ENCODE results near the gene PLEKHA1. TPM values are rescaled to one million over a fixed set of nuclear protein-coding genes. Genes with fewer than 3 reads are reported as not detected.

The PLEKHA1 gene
- total RNA-seq, result 10 to 100 TPM; 15.9 to 24.3 TPM
- polyA plus RNA-seq, result 10 to 100 TPM; 21.5 to 29.2 TPM

GRCh38 chr10:122374237-122374858 lies at the start of gene PLEKHA1:
PLEKHA1 (plus strand) TSS chr10:122374708; CDS start chr10:122393201, 18,493 bp downstream.
- no peaks in the 10 kb centered on the region for H3K9me3 ChIP-seq (ENCODE audit: control insufficient read depth in 4 of 4, low read length in 3 of 4)
- H3K4me1 ChIP-seq (ENCODE audit: control insufficient read depth in 4 of 4, insufficient read depth in 4 of 4, low read length in 3 of 4), result peaks cover 0 to 23% (median 11%) of the 10 kb centered on the region in 4 donors

More at GRCh38 chr10:122374237-122374858, at the start of gene PLEKHA1:
- peak; percentile 84 for DNase-seq (ENCODE audit: low spot score)
- Histone ChIP-seq H3K9ac (ENCODE audit: low read depth in 1 of 2, low read length in 2 of 2) (peak within 1 kb of the TSS; percentile 76 to 91), H3K27ac (ENCODE audit: low read depth in 1 of 2, low read length in 2 of 2) (peak within 1 kb of the TSS; percentile 93 to 98), H3K36me3 (ENCODE audit: control insufficient read depth in 4 of 4, insufficient read depth in 3 of 4, low read depth in 1 of 4, low read length in 3 of 4) (no peaks in the 10 kb centered on the region), H3K27me3 (ENCODE audit: control insufficient read depth in 4 of 4, insufficient read depth in 4 of 4, low read length in 3 of 4) (no peaks in the 10 kb centered on the region), H3K4me3 (ENCODE audit: low read depth in 1 of 3, low read length in 3 of 3) (peak within 1 kb of the TSS; percentile 67 to 100 (median 71))
- TF ChIP-seq JUND (IDR thresholded peaks at IDR 0.05), result peak in 1 of 2 donors; percentile 47
- TF ChIP-seq ATF3 (IDR thresholded peaks at IDR 0.05), result no peak
- no peak for TF ChIP-seq GABPA (IDR thresholded peaks at IDR 0.05 in 1 of 2, conservative IDR thresholded peaks at IDR 0.05 in 1 of 2)
- TF ChIP-seq REST (IDR thresholded peaks at IDR 0.05), result peak; percentile 12
- no peak for TF ChIP-seq TAF1 (conservative IDR thresholded peaks at IDR 0.05)
- TF ChIP-seq ZBTB33 (IDR thresholded peaks at IDR 0.05), result no peak
- TF ChIP-seq SP1 (IDR thresholded peaks at IDR 0.05), result no peak
- TF ChIP-seq RAD21 (IDR thresholded peaks at IDR 0.05), result no peak
- no peak for TF ChIP-seq CTCF (IDR thresholded peaks at IDR 0.05; ENCODE audit: low read depth, low read length, missing input control)
- under 1% methylated on average over 71 of the region's 71 CpGs for WGBS

Data from liver (tissue), 9 donors.